GM18499 (cell line): ENCODE results near the gene SSBP4.

Experiments
- ATAC-seq: cut with Tn5 transposase; IDR thresholded peaks from one replicate; pipeline ENCODE4 v1.9.1; 2021; ENCODE audit warnings: moderate number of reproducible peaks; ENCODE audit not compliant: insufficient read depth, unreplicated experiment

SSBP4 gene

GRCh38 chr19:18441804-18442788 is 22.9 kb downstream of the SSBP4 start:
- no peak for ATAC-seq

GRCh38 chr19:18442941-18443340 is 23.7 kb downstream of the SSBP4 start:
- ATAC-seq, result no peak

- ATAC-seq, result no peak
Measured at GRCh38 chr19:18443406-18443805, 24.2 kb downstream of the SSBP4 start.

- ATAC-seq, result no peak
Measured at GRCh38 chr19:18443831-18444230, 24.6 kb downstream of the SSBP4 start.

GRCh38 chr19:18444513-18444912 is 25.3 kb downstream of the SSBP4 start:
- no peak for ATAC-seq

GRCh38 chr19:18445262-18445948 is 26.2 kb downstream of the SSBP4 start:
- no peak for ATAC-seq

- no peak for ATAC-seq
Measured at GRCh38 chr19:18446145-18446810, 27.1 kb downstream of the SSBP4 start.

- no peak for ATAC-seq
Measured at GRCh38 chr19:18446811-18447359, 27.7 kb downstream of the SSBP4 start.

GRCh38 chr19:18449552-18449951 is 30.4 kb downstream of the SSBP4 start:
- no peak for ATAC-seq

GRCh38 chr19:18450021-18450930 is 31.1 kb downstream of the SSBP4 start:
- no peak for ATAC-seq

GRCh38 chr19:18450931-18451836 is 32.0 kb downstream of the SSBP4 start:
- ATAC-seq, result no peak

- ATAC-seq, result no peak
Measured at GRCh38 chr19:18452386-18452785, 33.2 kb downstream of the SSBP4 start.

- no peak for ATAC-seq
Measured at GRCh38 chr19:18453269-18454024, 34.2 kb downstream of the SSBP4 start.

GRCh38 chr19:18456279-18456678 is 37.1 kb downstream of the SSBP4 start:
- ATAC-seq, result no peak

GRCh38 chr19:18456974-18457373 is 37.8 kb downstream of the SSBP4 start:
- no peak for ATAC-seq

- ATAC-seq, result no peak
Measured at GRCh38 chr19:18457483-18458331, 38.5 kb downstream of the SSBP4 start.

- no peak for ATAC-seq
Measured at GRCh38 chr19:18460900-18461299, 41.7 kb downstream of the SSBP4 start.
